HUES48 (cell line): ENCODE measurements around the gene SSTR3.
"Not testable (repeated sequence)": the region's sequence is repeated elsewhere in the genome, so short reads cannot be mapped to it uniquely, and the experiment has no call there.

Experiments used
- H3K27ac ChIP-seq: one replicate; pipeline ENCODE4 v1.7.0; 2013; ENCODE audit warnings: low read depth, low read length, inconsistent platforms
- H3K27me3 ChIP-seq: 2 replicates; pipeline ENCODE4 v1.6.1; 2013; ENCODE audit warnings: mild to moderate bottlenecking, low read length; ENCODE audit not compliant: control insufficient read depth, insufficient read depth
- H3K36me3 ChIP-seq: 2 replicates; pipeline ENCODE4 v1.6.1; 2013; ENCODE audit warnings: low read length; ENCODE audit not compliant: control insufficient read depth, insufficient read depth
- H3K4me1 ChIP-seq: 2 replicates; pipeline ENCODE4 v1.6.1; 2013; ENCODE audit warnings: mild to moderate bottlenecking, low read length; ENCODE audit not compliant: control insufficient read depth, insufficient read depth
- H3K4me3 ChIP-seq: 2 replicates; pipeline ENCODE4 v1.5.1; 2013; ENCODE audit warnings: mild to moderate bottlenecking, low read depth, low read length
- H3K9ac ChIP-seq: 2 replicates; pipeline ENCODE4 v1.6.1; 2013; ENCODE audit warnings: mild to moderate bottlenecking, low read depth, low read length, moderate library complexity
- H3K9me3 ChIP-seq: 2 replicates; pipeline ENCODE4 v1.6.1; 2013; ENCODE audit warnings: low read length; ENCODE audit not compliant: control insufficient read depth, insufficient read depth

Gene SSTR3

GRCh38 chr22:37175414-37176281 is 36.6 kb downstream of the SSTR3 start:
- H3K36me3 ChIP-seq = no peaks in the 10 kb centered on the region
- H3K27ac ChIP-seq = no peak overlapping the region
- H3K4me1 ChIP-seq = no peaks in the 10 kb centered on the region; the same call in none of the 2 replicates
- no peak overlapping the region for H3K4me3 ChIP-seq
- H3K9me3 ChIP-seq = no peaks in the 10 kb centered on the region
- H3K9ac ChIP-seq = no peak overlapping the region
- H3K27me3 ChIP-seq = no peaks in the 10 kb centered on the region; the same call in 1 of the 2 replicates

- no peak overlapping the region for H3K4me3 ChIP-seq
- no peaks in the 10 kb centered on the region for H3K36me3 ChIP-seq
- no peak overlapping the region for H3K27ac ChIP-seq
- no peaks in the 10 kb centered on the region for H3K9me3 ChIP-seq
- no peaks in the 10 kb centered on the region; the same call in 1 of the 2 replicates for H3K27me3 ChIP-seq
- no peaks in the 10 kb centered on the region; the same call in none of the 2 replicates for H3K4me1 ChIP-seq
- H3K9ac ChIP-seq = no peak overlapping the region
Measured at GRCh38 chr22:37174964-37175363, 37.3 kb downstream of the SSTR3 start.

GRCh38 chr22:37173709-37174108 is 38.6 kb downstream of the SSTR3 start:
- Histone ChIP-seq H3K9me3 (no peaks in the 10 kb centered on the region), H3K36me3 (no peaks in the 10 kb centered on the region), H3K4me3 (no peak overlapping the region), H3K4me1 (no peaks in the 10 kb centered on the region; the same call in none of the 2 replicates), H3K27ac (no peak overlapping the region), H3K27me3 (no peaks in the 10 kb centered on the region; the same call in 1 of the 2 replicates), H3K9ac (no peak overlapping the region)

GRCh38 chr22:37172266-37173245 is 39.7 kb downstream of the SSTR3 start:
- H3K9ac ChIP-seq = no peak overlapping the region
- H3K4me1 ChIP-seq = no peaks in the 10 kb centered on the region; the same call in none of the 2 replicates
- no peaks in the 10 kb centered on the region; the same call in 1 of the 2 replicates for H3K27me3 ChIP-seq
- H3K4me3 ChIP-seq = no peak overlapping the region
- H3K27ac ChIP-seq = no peak overlapping the region
- no peaks in the 10 kb centered on the region for H3K36me3 ChIP-seq
- no peaks in the 10 kb centered on the region for H3K9me3 ChIP-seq

- H3K9ac ChIP-seq = no peak overlapping the region
- H3K27ac ChIP-seq = no peak overlapping the region
Measured at GRCh38 chr22:37171662-37172061, 40.6 kb downstream of the SSTR3 start.

GRCh38 chr22:37170689-37171405 is 41.4 kb downstream of the SSTR3 start:
- H3K4me1 ChIP-seq, H3K4me3 ChIP-seq, H3K9ac ChIP-seq, H3K27me3 ChIP-seq, H3K9me3 ChIP-seq, H3K36me3 ChIP-seq, H3K27ac ChIP-seq: not testable (repeated sequence)

More at GRCh38 chr22:37171662-37172061, 40.6 kb downstream of the SSTR3 start:
- H3K27me3 ChIP-seq = no peaks in the 10 kb centered on the region; the same call in 1 of the 2 replicates
- no peaks in the 10 kb centered on the region for H3K36me3 ChIP-seq
- H3K4me3 ChIP-seq = no peak overlapping the region
- H3K4me1 ChIP-seq = no peaks in the 10 kb centered on the region; the same call in none of the 2 replicates
- no peaks in the 10 kb centered on the region for H3K9me3 ChIP-seq

- H3K36me3 ChIP-seq = no peaks in the 10 kb centered on the region
- no peaks in the 10 kb centered on the region; the same call in 1 of the 2 replicates for H3K27me3 ChIP-seq
- H3K4me1 ChIP-seq = no peaks in the 10 kb centered on the region; the same call in none of the 2 replicates
- no peak overlapping the region for H3K4me3 ChIP-seq
- no peaks in the 10 kb centered on the region for H3K9me3 ChIP-seq
- H3K9ac ChIP-seq = no peak overlapping the region
- no peak overlapping the region for H3K27ac ChIP-seq
Measured at GRCh38 chr22:37169947-37170688, 42.2 kb downstream of the SSTR3 start.

GRCh38 chr22:37169406-37169805 is 42.9 kb downstream of the SSTR3 start:
- H3K36me3 ChIP-seq = no peaks in the 10 kb centered on the region
- no peaks in the 10 kb centered on the region; the same call in 1 of the 2 replicates for H3K27me3 ChIP-seq
- no peak overlapping the region for H3K27ac ChIP-seq
- H3K9ac ChIP-seq = no peak overlapping the region
- H3K4me3 ChIP-seq = no peak overlapping the region
- no peaks in the 10 kb centered on the region for H3K9me3 ChIP-seq
- no peaks in the 10 kb centered on the region; the same call in none of the 2 replicates for H3K4me1 ChIP-seq

- Histone ChIP-seq H3K4me3 (no peak overlapping the region), H3K9ac (no peak overlapping the region), H3K36me3 (no peaks in the 10 kb centered on the region), H3K4me1 (no peaks in the 10 kb centered on the region; the same call in none of the 2 replicates), H3K27me3 (no peaks in the 10 kb centered on the region; the same call in 1 of the 2 replicates), H3K9me3 (no peaks in the 10 kb centered on the region), H3K27ac (no peak overlapping the region)
Measured at GRCh38 chr22:37167981-37168647, 44.2 kb downstream of the SSTR3 start.
